ENCODE data around the gene MAFB.

DNA sequence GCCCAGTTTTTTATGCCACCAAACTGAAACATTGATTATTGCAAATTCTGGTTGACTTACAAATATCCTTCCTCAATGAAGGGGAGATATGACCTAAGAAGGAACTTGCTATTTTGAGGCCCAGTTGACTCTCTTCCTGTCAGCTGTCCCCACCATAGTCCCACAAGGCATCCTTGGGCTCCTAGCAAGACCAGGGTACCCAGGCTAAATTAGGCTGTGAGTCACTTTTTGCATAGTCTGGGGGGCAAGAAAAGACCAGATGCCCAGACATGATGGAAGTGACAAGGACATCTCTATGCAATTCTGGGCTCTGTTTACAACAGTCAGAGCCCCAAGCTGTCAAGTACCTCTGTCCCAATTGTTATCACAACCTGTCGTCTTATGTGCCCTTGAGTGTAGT is 31.8 kb upstream of the MAFB start:
- TF ChIP-seq, protein P1, sequence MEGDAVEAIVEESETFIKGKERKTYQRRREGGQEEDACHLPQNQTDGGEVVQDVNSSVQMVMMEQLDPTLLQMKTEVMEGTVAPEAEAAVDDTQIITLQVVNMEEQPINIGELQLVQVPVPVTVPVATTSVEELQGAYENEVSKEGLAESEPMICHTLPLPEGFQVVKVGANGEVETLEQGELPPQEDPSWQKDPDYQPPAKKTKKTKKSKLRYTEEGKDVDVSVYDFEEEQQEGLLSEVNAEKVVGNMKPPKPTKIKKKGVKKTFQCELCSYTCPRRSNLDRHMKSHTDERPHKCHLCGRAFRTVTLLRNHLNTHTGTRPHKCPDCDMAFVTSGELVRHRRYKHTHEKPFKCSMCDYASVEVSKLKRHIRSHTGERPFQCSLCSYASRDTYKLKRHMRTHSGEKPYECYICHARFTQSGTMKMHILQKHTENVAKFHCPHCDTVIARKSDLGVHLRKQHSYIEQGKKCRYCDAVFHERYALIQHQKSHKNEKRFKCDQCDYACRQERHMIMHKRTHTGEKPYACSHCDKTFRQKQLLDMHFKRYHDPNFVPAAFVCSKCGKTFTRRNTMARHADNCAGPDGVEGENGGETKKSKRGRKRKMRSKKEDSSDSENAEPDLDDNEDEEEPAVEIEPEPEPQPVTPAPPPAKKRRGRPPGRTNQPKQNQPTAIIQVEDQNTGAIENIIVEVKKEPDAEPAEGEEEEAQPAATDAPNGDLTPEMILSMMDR (IDR thresholded peaks at IDR 0.05; ENCODE audit: insufficient read depth, low read length, poor library complexity, severe bottlenecking), result no peak
- TF ChIP-seq EZH2phosphoT487 (conservative IDR thresholded peaks at IDR 0.05; ENCODE audit: low read length), result no peak
